K562 (cell line): ENCODE measurements around the gene HPS4. TPM values are rescaled to one million over a fixed set of nuclear protein-coding genes. Genes with fewer than 3 reads are reported as not detected.
A peak's percentile ranks its signal among the peaks of the same experiment; 100 is the strongest.

Experiments used
- ADNP ChIP-seq: fragments of 200-800 bp; sonication (Bioruptor generic); IDR thresholded peaks from 2 replicates; pipeline ENCODE4 v1.6.1; 2016; ENCODE audit warnings: missing genetic modification characterization, missing compliant biosample characterization
- CHD4 ChIP-seq: fragments of 200-600 bp; sonication (generic); IDR thresholded peaks from 3 replicates; pipeline ENCODE4 v1.6.1; 2012; ENCODE audit warnings: low read depth, mild to moderate bottlenecking, mixed read lengths, low read length, inconsistent platforms; ENCODE audit not compliant: insufficient read depth, insufficient replicate concordance, poor library complexity, severe bottlenecking
- CREB5 ChIP-seq: fragments of 250-450 bp; sonication (Bioruptor Pico); IDR thresholded peaks from 2 replicates; pipeline ENCODE4 v1.5.0; 2020; ENCODE audit warnings: mild to moderate bottlenecking
- EGR1 ChIP-seq: fragments of 450-650 bp; conservative IDR thresholded peaks from 2 replicates; pipeline ENCODE4 v1.6.1; 2017; ENCODE audit warnings: mild to moderate bottlenecking
- ELF1 ChIP-seq: fragments of 200-800 bp; sonication (Bioruptor generic); IDR thresholded peaks from 2 replicates; pipeline ENCODE4 v1.6.1; 2016; ENCODE audit warnings: missing genetic modification characterization, missing compliant biosample characterization
- GABPA ChIP-seq: fragments of 200-800 bp; sonication (Bioruptor generic); conservative IDR thresholded peaks from 2 replicates; pipeline ENCODE4 v1.6.1; 2016; ENCODE audit warnings: low read depth, missing genetic modification characterization, missing compliant biosample characterization
- HDAC3 ChIP-seq: fragments of 450-650 bp; IDR thresholded peaks from 2 replicates; pipeline ENCODE4 v1.6.1; 2018; ENCODE audit warnings: borderline replicate concordance, mild to moderate bottlenecking, moderate library complexity; ENCODE audit not compliant: partially characterized antibody
- HEY1 ChIP-seq: fragments of 250-450 bp; sonication (Bioruptor Pico); IDR thresholded peaks from 2 replicates; pipeline ENCODE4 v1.5.0; 2020; ENCODE audit warnings: mild to moderate bottlenecking, moderate library complexity, borderline replicate concordance
- HLTF ChIP-seq: fragments of 450-650 bp; IDR thresholded peaks from 2 replicates; pipeline ENCODE4 v1.6.1; 2016
- HMGN3 ChIP-seq: IDR thresholded peaks from 2 replicates; pipeline ENCODE4 v1.6.1; 2011; ENCODE audit warnings: borderline replicate concordance, low read depth, mild to moderate bottlenecking, mixed read lengths, low read length; ENCODE audit not compliant: insufficient read length; ENCODE audit errors: extremely low read depth
- ID3 ChIP-seq, 2 experiments: fragments of 250-450 bp in 1 of 2; fragments of 450-650 bp in 1 of 2; sonication (Bioruptor Pico) in 1 of 2; IDR thresholded peaks; 2 replicates each; pipeline versions ENCODE4 v1.6.1 to v1.8.0; 2016 to 2021; ENCODE audit warnings: mild to moderate bottlenecking in 2 of 2, moderate library complexity in 2 of 2, missing compliant biosample characterization in 1 of 2, missing genetic modification characterization in 1 of 2
- JUN ChIP-seq, 2 experiments: sonication (generic) in 1 of 2; formaldehyde crosslinking in 1 of 2; IDR thresholded peaks; 2 replicates each; pipeline versions ENCODE4 v1.6.1 to v1.8.0; 2012 to 2022; ENCODE audit warnings: borderline replicate concordance in 2 of 2, mild to moderate bottlenecking in 2 of 2, improper control_type of control experiment in 1 of 2, low read depth in 1 of 2, low read length in 1 of 2, missing genetic modification reagents in 1 of 2
- NELFE ChIP-seq: IDR thresholded peaks from 2 replicates; pipeline ENCODE4 v1.6.1; 2011; ENCODE audit warnings: mild to moderate bottlenecking; ENCODE audit not compliant: insufficient read depth, insufficient read length
- NR2C1 ChIP-seq, 2 experiments: fragments of 450-650 bp; IDR thresholded peaks; 2 replicates each; pipeline ENCODE4 v1.6.1; 2017; ENCODE audit warnings: mild to moderate bottlenecking in 2 of 2, antibody characterized with exemption in 1 of 2, inconsistent platforms in 1 of 2, missing compliant biosample characterization in 1 of 2, missing genetic modification characterization in 1 of 2
- PHB ChIP-seq: fragments of 250-450 bp; sonication (Bioruptor Pico); IDR thresholded peaks from 2 replicates; pipeline ENCODE4 v1.5.0; 2021
- POLR2AphosphoS2 ChIP-seq: IDR thresholded peaks from 2 replicates; pipeline ENCODE4 v1.6.1; 2012; ENCODE audit warnings: low read length, improper control_type of control experiment
- RFX5 ChIP-seq: IDR thresholded peaks from 2 replicates; pipeline ENCODE4 v1.6.1; 2011; ENCODE audit warnings: low read depth, mild to moderate bottlenecking, improper control_type of control experiment, low read length
- TFE3 ChIP-seq: fragments of 450-650 bp; formaldehyde crosslinking; IDR thresholded peaks from 2 replicates; pipeline ENCODE4 v1.4.0; 2020; ENCODE audit warnings: mild to moderate bottlenecking, mixed read lengths
- ZBTB11 ChIP-seq, 3 experiments: fragments of 200-800 bp in 1 of 3; fragments of 250-450 bp in 1 of 3; fragments of 450-650 bp in 1 of 3; sonication (Bioruptor Pico) in 1 of 3; sonication (Bioruptor generic) in 1 of 3; formaldehyde crosslinking in 1 of 3; IDR thresholded peaks; 2 replicates each; pipeline versions ENCODE4 v1.6.1 to v1.8.0; 2016 to 2022; ENCODE audit warnings: mild to moderate bottlenecking in 2 of 3, missing genetic modification characterization in 2 of 3, missing compliant biosample characterization in 1 of 3, moderate library complexity in 1 of 3
- ZNF12 ChIP-seq: sonication (generic); formaldehyde crosslinking; IDR thresholded peaks from 2 replicates; pipeline ENCODE4 v1.4.0; 2020; ENCODE audit warnings: mild to moderate bottlenecking, missing genetic modification reagents
- ZNF143 ChIP-seq: sonication (generic); formaldehyde crosslinking; IDR thresholded peaks from 2 replicates; pipeline ENCODE4 v1.9.0; 2022; ENCODE audit warnings: mild to moderate bottlenecking, missing genetic modification reagents
- polyA plus RNA-seq, 8 experiments: library from polyadenylated mRNA; depleted of rRNA in 4 of 8; stranded (reverse) in 5 of 8; unstranded in 3 of 8; fragments of >200 nt; fragmentation: Nextera tagmentation in 2 of 8; fragmentation: Illumina TruSeq in 1 of 8; extraction: Ambion mirVana in 2 of 8; extraction: Trizol in 1 of 8; gene quantifications; 2 replicates each; pipeline versions ENCODE4 v1.2.1 to v1.2.3, GENCODE V29; 2011 to 2014; ENCODE audit warnings: inconsistent platforms in 1 of 8, missing spikeins in 1 of 8
- total RNA-seq, 7 experiments: library from RNA; depleted of rRNA in 6 of 7; stranded (reverse); fragments of >200 nt in 6 of 7; fragmentation: Illumina TruSeq in 2 of 7; extraction: Trizol in 2 of 7; gene quantifications; 2 replicates each; pipeline versions ENCODE4 v1.2.1 to v1.2.3, GENCODE V29; 2011 to 2021; ENCODE audit warnings: low replicate concordance in 1 of 7

The HPS4 gene
- total and polyA plus RNA-seq, 9 of the 15 experiments (the other 6 are each of a cell fraction or from before 2014, with no cell fraction given) = 12.8 to 29.2 (median 25.3) TPM

GRCh38 chr22:26484360-26484706 is 750 bp upstream of the HPS4 start (continued):
- TF ChIP-seq ID3 (CRISPR knock-in tag; IDR thresholded peaks at IDR 0.05) = no peak
- no peak for TF ChIP-seq ID3 (tag; IDR thresholded peaks at IDR 0.05)
- TF ChIP-seq TFE3 (CRISPR knock-in tag) = peak; percentile 82
- no peak for TF ChIP-seq JUN (IDR thresholded peaks at IDR 0.05; ENCODE audit: borderline replicate concordance, low read depth, low read length)
- TF ChIP-seq JUN (CRISPR knock-in tag; IDR thresholded peaks at IDR 0.05; ENCODE audit: borderline replicate concordance) = no peak
- no peak for TF ChIP-seq HEY1
- no peak for TF ChIP-seq GABPA
- no peak for TF ChIP-seq EGR1
- TF ChIP-seq HMGN3 = no peak
- TF ChIP-seq CREB5 (CRISPR knock-in tag) = no peak
- no peak for TF ChIP-seq HDAC3
- TF ChIP-seq ADNP = peak; percentile 89
- no peak for TF ChIP-seq ZNF143 (CRISPR knock-in tag)
- TF ChIP-seq HLTF = no peak
- no peak for TF ChIP-seq RFX5
- TF ChIP-seq CHD4 = no peak
- no peak for TF ChIP-seq NR2C1 (IDR thresholded peaks at IDR 0.05)
- no peak for TF ChIP-seq NR2C1 (tag; IDR thresholded peaks at IDR 0.05)
- no peak for TF ChIP-seq NELFE
- TF ChIP-seq ELF1 = no peak
- TF ChIP-seq POLR2AphosphoS2 = no peak
- TF ChIP-seq ZNF12 = no peak
- no peak for TF ChIP-seq ZBTB11 (CRISPR knock-in tag; IDR thresholded peaks at IDR 0.05)
- TF ChIP-seq PHB (CRISPR knock-in tag) = no peak
